GM13977 (cell line): ENCODE data around the gene NTRK3.

Experiments used
- DNase-seq: peaks from one replicate; pipeline ENCODE4 v3.0.0; 2012; ENCODE audit warnings: low spot score
- in situ Hi-C: fragments of 300-500 bp; cut with MboI; formaldehyde crosslinking; loops from one replicate; pipeline ENCODE4 v1.12.0; 2022; ENCODE audit warnings: low sequenced_read_pairs, low pct_unique_long_range_greater_than_20kb, mixed read lengths, inconsistent platforms; ENCODE audit not compliant: unreplicated experiment
- TF ChIP-seq, protein P1 (sequence below): IDR thresholded peaks from 2 replicates; pipeline ENCODE4 v1.5.1; 2012; ENCODE audit warnings: mild to moderate bottlenecking, control low read depth; ENCODE audit not compliant: insufficient read depth; ENCODE audit errors: extremely low read depth, missing control alignments

The NTRK3 gene

GRCh38 chr15:88126695-88127431, 129.7 kb downstream of the NTRK3 start:
- TF ChIP-seq, protein P1, sequence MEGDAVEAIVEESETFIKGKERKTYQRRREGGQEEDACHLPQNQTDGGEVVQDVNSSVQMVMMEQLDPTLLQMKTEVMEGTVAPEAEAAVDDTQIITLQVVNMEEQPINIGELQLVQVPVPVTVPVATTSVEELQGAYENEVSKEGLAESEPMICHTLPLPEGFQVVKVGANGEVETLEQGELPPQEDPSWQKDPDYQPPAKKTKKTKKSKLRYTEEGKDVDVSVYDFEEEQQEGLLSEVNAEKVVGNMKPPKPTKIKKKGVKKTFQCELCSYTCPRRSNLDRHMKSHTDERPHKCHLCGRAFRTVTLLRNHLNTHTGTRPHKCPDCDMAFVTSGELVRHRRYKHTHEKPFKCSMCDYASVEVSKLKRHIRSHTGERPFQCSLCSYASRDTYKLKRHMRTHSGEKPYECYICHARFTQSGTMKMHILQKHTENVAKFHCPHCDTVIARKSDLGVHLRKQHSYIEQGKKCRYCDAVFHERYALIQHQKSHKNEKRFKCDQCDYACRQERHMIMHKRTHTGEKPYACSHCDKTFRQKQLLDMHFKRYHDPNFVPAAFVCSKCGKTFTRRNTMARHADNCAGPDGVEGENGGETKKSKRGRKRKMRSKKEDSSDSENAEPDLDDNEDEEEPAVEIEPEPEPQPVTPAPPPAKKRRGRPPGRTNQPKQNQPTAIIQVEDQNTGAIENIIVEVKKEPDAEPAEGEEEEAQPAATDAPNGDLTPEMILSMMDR: no peak
- no peak for DNase-seq
- in situ Hi-C loops: no loop called here

DNA sequence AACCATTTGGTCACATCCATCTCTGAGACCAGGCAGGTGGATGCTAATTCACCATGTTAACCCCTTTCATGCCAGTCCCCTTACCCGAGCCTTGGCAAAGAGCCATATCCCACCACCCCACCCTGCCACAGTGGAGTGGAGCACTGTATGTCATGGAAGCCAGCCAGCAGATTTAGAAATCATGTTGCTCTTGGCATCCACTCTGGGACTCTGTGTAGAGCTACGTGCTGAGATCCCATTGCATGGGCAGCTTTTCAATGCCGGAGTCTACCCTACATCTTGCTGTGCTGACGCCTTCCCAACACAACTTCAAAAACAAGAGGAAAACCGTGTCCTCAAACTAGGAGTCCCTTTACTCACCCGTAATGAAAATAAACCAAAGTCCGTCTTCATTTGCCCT, 131.0 kb downstream of the NTRK3 start:
- TF ChIP-seq, protein P1: no peak
- in situ Hi-C loops: no loop called here
- DNase-seq: no peak

GRCh38 chr15:88124199-88124598, 132.3 kb downstream of the NTRK3 start:
- TF ChIP-seq, protein P1: no peak
- no peak for DNase-seq
- in situ Hi-C loops: no loop called here

GRCh38 chr15:88121968-88122530, 134.5 kb downstream of the NTRK3 start:
- in situ Hi-C loops: no loop called here
- no peak for DNase-seq
- TF ChIP-seq, protein P1: no peak

GRCh38 chr15:88120026-88120425, 136.5 kb downstream of the NTRK3 start:
- in situ Hi-C loops: no loop called here
- TF ChIP-seq, protein P1: no peak
- DNase-seq: no peak

GRCh38 chr15:88118741-88119140, 137.8 kb downstream of the NTRK3 start:
- no peak for DNase-seq
- TF ChIP-seq, protein P1: no peak
- in situ Hi-C loops: no loop called here
